ENCODE measurements around the gene PAQR9.

- no peak for TF ChIP-seq POLR2A (IDR thresholded peaks at IDR 0.05; ENCODE audit: low read length)
- no peak for TF ChIP-seq CTCF (IDR thresholded peaks at IDR 0.05)
- no peak for TF ChIP-seq PHF8 (IDR thresholded peaks at IDR 0.05; ENCODE audit: borderline replicate concordance, low read depth)
- TF ChIP-seq HMGXB4 (CRISPR knock-in tag; IDR thresholded peaks at IDR 0.05; ENCODE audit: borderline replicate concordance) = no peak
- no peak for TF ChIP-seq RAD21 (conservative IDR thresholded peaks at IDR 0.05 in 1 of 2, IDR thresholded peaks at IDR 0.05 in 1 of 2)
Measured at GRCh38 chr3:142962175-142962519, 1.3 kb downstream of the PAQR9 start.
